ENCODE measurements around the gene FERMT1.

- no peak for TF ChIP-seq CTCF (conservative IDR thresholded peaks at IDR 0.05; ENCODE audit: low read length)
- TF ChIP-seq EZH2phosphoT487 (IDR thresholded peaks at IDR 0.05; ENCODE audit: borderline replicate concordance, low read depth, low read length) = no peak
Observed at GRCh38 chr20:6045566-6045965, 77.3 kb downstream of the FERMT1 start.
